Activated naive CD8-positive, alpha-beta T cell treated with anti-CD3 and anti-CD28 coated beads for 36 hours (primary cell): Measurements from ENCODE around the gene ASMT. TPM values are rescaled to one million over a fixed set of nuclear protein-coding genes. Genes with fewer than 3 reads are reported as not detected.
A peak's percentile ranks its signal among the peaks of the same experiment; 100 is the strongest.

Experiments
- DNase-seq: peaks from one replicate; pipeline ENCODE4 v3.0.0; 2021
- H3K27ac Mint-ChIP-seq: one replicate; pipeline ENCODE4 v1.8.0; 2022; ENCODE audit warnings: mild to moderate bottlenecking, moderate library complexity, mixed read lengths
- H3K27me3 Mint-ChIP-seq: one replicate; pipeline ENCODE4 v1.8.0; 2022; ENCODE audit warnings: mild to moderate bottlenecking, mixed read lengths
- H3K36me3 Mint-ChIP-seq: one replicate; pipeline ENCODE4 v1.8.0; 2021; ENCODE audit warnings: mild to moderate bottlenecking, mixed read lengths
- H3K4me1 Mint-ChIP-seq: one replicate; pipeline ENCODE4 v1.8.0; 2021; ENCODE audit warnings: mixed read lengths
- H3K4me3 Mint-ChIP-seq: one replicate; pipeline ENCODE4 v1.8.0; 2022; ENCODE audit warnings: mild to moderate bottlenecking, moderate library complexity, mixed read lengths
- H3K9me3 Mint-ChIP-seq: one replicate; pipeline ENCODE4 v1.8.0; 2022; ENCODE audit warnings: mixed read lengths
- total RNA-seq, 2 experiments: library from RNA; stranded (reverse); gene quantifications; one replicate each; pipeline ENCODE4 v1.2.3, GENCODE V29; 2021

The ASMT gene
- total RNA-seq, 2 experiments from 2014 or later = 0.54 TPM; not detected in 1

- DNase-seq = peak; percentile 55
- Mint-ChIP-seq H3K9me3 (no peaks in the 10 kb centered on the region), H3K36me3 (peaks cover 23% of the 10 kb centered on the region), H3K27me3 (no peaks in the 10 kb centered on the region), H3K4me3 (peak overlapping the region; percentile 96), H3K27ac (peak overlapping the region; percentile 91), H3K4me1 (peaks cover 19% of the 10 kb centered on the region)
These were observed 22.3 kb upstream of the ASMT start for GRCh38 chrX:1592470-1593142.

GRCh38 chrX:1593286-1594271 is 21.3 kb upstream of the ASMT start:
- Mint-ChIP-seq H3K27me3 (no peaks in the 10 kb centered on the region), H3K36me3 (peaks cover 23% of the 10 kb centered on the region), H3K4me3 (peak overlapping the region; percentile 96), H3K9me3 (no peaks in the 10 kb centered on the region), H3K27ac (peak overlapping the region; percentile 91), H3K4me1 (peaks cover 19% of the 10 kb centered on the region)
- DNase-seq = no peak

GRCh38 chrX:1595711-1596060 is 19.2 kb upstream of the ASMT start:
- no peak overlapping the region for H3K27ac Mint-ChIP-seq
- no peak for DNase-seq
- no peak overlapping the region for H3K4me3 Mint-ChIP-seq
- no peaks in the 10 kb centered on the region for H3K27me3 Mint-ChIP-seq
- peaks cover 34% of the 10 kb centered on the region for H3K36me3 Mint-ChIP-seq
- H3K4me1 Mint-ChIP-seq = peaks cover 16% of the 10 kb centered on the region
- H3K9me3 Mint-ChIP-seq = no peaks in the 10 kb centered on the region

DNA sequence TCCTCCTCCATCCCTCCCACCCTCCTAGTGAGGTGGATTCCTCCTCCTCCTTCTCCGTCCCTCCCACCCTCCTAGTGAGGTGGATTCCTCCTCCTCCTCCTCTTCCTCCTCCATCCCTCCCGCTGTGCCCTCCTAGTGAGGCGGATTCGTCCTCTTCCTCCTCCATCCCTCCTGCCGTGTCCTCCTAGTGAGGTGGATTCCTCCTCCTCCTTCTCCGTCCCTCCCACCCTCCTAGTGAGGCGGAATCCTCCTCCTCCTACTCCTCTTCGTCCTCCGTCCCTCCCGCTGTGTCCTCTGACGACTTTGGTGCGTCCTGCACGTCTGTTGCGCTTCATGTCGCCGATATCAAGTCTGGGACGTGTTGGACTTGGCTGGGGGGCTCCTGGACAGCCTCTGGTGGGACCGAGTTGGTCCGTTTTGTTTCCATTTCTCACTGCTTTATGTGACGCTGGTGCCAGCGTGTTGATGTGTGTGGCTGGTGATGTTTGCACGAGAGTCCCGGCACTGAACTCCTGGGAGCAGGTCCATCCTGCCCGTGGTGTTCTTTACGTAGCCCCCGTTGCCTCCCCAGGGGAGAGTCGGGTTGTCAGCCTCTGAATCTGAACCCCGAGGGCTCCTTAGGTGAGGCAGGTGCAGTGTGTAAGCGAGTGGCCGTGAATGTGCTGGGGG is 18.0 kb upstream of the ASMT start:
- H3K4me1 Mint-ChIP-seq = peaks cover 16% of the 10 kb centered on the region
- no peaks in the 10 kb centered on the region for H3K9me3 Mint-ChIP-seq
- no peaks in the 10 kb centered on the region for H3K27me3 Mint-ChIP-seq
- no peak overlapping the region for H3K4me3 Mint-ChIP-seq
- peaks cover 41% of the 10 kb centered on the region for H3K36me3 Mint-ChIP-seq
- DNase-seq = no peak
- H3K27ac Mint-ChIP-seq = no peak overlapping the region

DNA sequence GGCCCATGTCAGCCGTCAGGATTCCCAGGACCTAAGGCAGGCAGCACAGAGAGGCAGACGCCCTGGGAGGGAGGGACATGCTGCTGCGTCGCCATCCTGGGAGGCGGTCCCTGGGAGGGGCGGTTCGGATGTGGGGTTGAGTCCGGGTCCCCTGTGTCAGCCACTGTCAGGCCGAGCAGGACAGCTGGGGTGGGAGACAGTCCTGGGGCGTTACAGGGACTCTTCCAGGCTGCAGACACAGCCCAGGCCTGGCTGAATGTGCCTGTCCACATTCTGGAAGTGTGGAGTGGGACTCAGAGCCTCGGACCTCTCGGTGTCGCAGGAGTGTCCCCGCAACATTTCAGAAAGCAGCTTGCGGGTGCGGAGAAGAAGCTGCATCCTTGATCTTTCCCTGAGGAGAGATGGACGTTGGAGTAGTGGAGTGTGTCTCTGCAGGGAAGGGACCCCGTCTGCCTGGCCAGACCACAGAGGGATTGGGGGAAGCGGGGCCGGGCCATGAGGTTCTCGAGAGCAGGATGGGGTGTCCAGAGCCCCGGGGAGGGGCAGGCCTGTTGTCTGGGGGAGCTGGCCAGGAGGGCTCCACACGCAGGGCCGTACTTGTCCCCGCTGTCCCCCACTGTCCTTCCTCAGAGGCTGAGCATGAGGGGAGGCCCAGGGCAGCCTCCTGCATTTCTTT is 17.4 kb upstream of the ASMT start:
- peaks cover 16% of the 10 kb centered on the region for H3K4me1 Mint-ChIP-seq
- H3K27me3 Mint-ChIP-seq = no peaks in the 10 kb centered on the region
- H3K36me3 Mint-ChIP-seq = peaks cover 47% of the 10 kb centered on the region
- H3K9me3 Mint-ChIP-seq = no peaks in the 10 kb centered on the region
- H3K27ac Mint-ChIP-seq = no peak overlapping the region
- no peak for DNase-seq
- H3K4me3 Mint-ChIP-seq = no peak overlapping the region

GRCh38 chrX:1598021-1598875 is 16.6 kb upstream of the ASMT start:
- no peak overlapping the region for H3K4me3 Mint-ChIP-seq
- H3K27me3 Mint-ChIP-seq = no peaks in the 10 kb centered on the region
- DNase-seq = no peak
- H3K9me3 Mint-ChIP-seq = no peaks in the 10 kb centered on the region
- peaks cover 48% of the 10 kb centered on the region for H3K36me3 Mint-ChIP-seq
- no peak overlapping the region for H3K27ac Mint-ChIP-seq
- peaks cover 12% of the 10 kb centered on the region for H3K4me1 Mint-ChIP-seq

- H3K4me3 Mint-ChIP-seq = no peak overlapping the region
- no peak for DNase-seq
- H3K4me1 Mint-ChIP-seq = peaks cover 5% of the 10 kb centered on the region
- no peaks in the 10 kb centered on the region for H3K27me3 Mint-ChIP-seq
- no peaks in the 10 kb centered on the region for H3K9me3 Mint-ChIP-seq
- peaks cover 45% of the 10 kb centered on the region for H3K36me3 Mint-ChIP-seq
- no peak overlapping the region for H3K27ac Mint-ChIP-seq
These were observed 15.7 kb upstream of the ASMT start for GRCh38 chrX:1598876-1599790.

DNA sequence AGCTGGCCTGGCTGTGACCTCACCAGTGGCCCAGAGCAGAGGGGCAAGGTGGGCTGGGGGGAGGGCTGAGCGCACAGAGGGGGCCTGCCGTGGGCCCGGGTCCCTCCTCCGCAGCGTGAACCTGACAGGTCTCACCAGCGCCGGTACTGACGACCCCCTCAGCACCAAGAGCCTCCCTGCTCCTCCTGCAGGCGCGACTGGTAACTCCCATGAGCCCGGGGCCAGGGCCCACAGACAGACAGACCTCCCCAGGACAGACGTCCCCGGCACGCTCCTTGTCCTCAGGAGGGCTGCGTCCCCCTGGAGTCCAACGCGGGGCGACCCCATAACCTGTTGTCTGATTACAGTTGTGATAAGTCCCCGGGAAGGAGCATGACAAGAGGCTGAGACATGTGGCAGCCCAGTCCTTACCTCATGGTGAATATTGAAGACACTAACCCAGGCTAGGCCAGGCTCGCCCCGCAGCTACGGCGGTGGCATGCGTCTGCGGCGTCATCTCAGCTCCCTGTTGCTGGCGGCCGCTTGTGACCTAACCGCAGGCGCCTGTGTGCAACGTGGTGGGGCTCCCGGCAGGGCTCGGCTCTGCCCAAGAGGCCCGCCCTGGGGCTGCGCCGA is 15.0 kb upstream of the ASMT start:
- H3K27me3 Mint-ChIP-seq = no peaks in the 10 kb centered on the region
- H3K9me3 Mint-ChIP-seq = no peaks in the 10 kb centered on the region
- H3K36me3 Mint-ChIP-seq = peaks cover 48% of the 10 kb centered on the region
- H3K4me3 Mint-ChIP-seq = no peak overlapping the region
- peaks cover 2% of the 10 kb centered on the region for H3K4me1 Mint-ChIP-seq
- no peak for DNase-seq
- no peak overlapping the region for H3K27ac Mint-ChIP-seq

GRCh38 chrX:1600406-1601050 is 14.3 kb upstream of the ASMT start:
- H3K36me3 Mint-ChIP-seq = peaks cover 45% of the 10 kb centered on the region
- no peaks in the 10 kb centered on the region for H3K27me3 Mint-ChIP-seq
- H3K4me3 Mint-ChIP-seq = no peak overlapping the region
- H3K9me3 Mint-ChIP-seq = no peaks in the 10 kb centered on the region
- no peaks in the 10 kb centered on the region for H3K4me1 Mint-ChIP-seq
- DNase-seq = no peak
- no peak overlapping the region for H3K27ac Mint-ChIP-seq

GRCh38 chrX:1601051-1601767 is 13.7 kb upstream of the ASMT start:
- no peaks in the 10 kb centered on the region for H3K9me3 Mint-ChIP-seq

DNA sequence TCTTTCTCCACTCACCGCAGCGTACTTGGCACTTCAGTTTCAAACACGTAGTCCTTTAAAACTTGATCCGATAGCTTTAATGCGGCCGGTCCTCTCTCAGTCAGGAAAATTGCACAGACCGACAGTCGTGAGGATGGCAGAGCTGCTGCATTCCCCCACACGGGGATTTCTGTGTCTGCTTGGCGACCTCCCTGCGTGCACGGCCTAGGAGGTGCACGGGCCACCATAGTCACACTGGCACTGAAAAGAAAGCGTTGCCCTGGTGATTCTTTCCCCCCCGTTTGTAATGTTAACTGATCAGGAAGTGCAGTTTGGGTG is 13.1 kb upstream of the ASMT start:
- no peak for DNase-seq
- H3K36me3 Mint-ChIP-seq = peaks cover 45% of the 10 kb centered on the region
- H3K9me3 Mint-ChIP-seq = no peaks in the 10 kb centered on the region
- H3K27me3 Mint-ChIP-seq = no peaks in the 10 kb centered on the region
- no peaks in the 10 kb centered on the region for H3K4me1 Mint-ChIP-seq
- no peak overlapping the region for H3K27ac Mint-ChIP-seq
- H3K4me3 Mint-ChIP-seq = no peak overlapping the region

More at GRCh38 chrX:1601051-1601767, 13.7 kb upstream of the ASMT start:
- DNase-seq = no peak
- Mint-ChIP-seq H3K4me1 (no peaks in the 10 kb centered on the region), H3K36me3 (peaks cover 45% of the 10 kb centered on the region), H3K27ac (no peak overlapping the region), H3K27me3 (no peaks in the 10 kb centered on the region), H3K4me3 (no peak overlapping the region)

DNA sequence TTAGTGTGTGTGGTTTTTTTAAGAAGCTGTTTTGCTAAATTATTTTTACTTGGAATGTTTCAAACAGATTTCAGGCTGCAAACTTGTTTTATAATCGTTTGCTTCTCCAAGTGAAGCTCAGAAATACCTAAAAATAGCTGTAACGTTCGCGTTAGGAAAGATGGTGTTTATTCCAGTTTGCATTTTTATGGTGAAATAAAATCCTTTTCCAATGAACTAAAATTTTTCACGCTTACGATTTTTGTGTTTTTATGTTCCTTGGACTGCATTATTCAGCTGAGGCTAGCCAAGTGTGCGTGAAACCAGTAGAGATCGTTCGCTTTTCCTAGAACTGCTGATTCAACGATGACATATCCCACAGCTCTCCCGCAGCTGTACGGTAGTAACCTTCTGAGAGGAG is 12.6 kb upstream of the ASMT start:
- H3K9me3 Mint-ChIP-seq = no peaks in the 10 kb centered on the region
- DNase-seq = no peak

More for the DNA sequence above, 12.6 kb upstream of the ASMT start:
- H3K27ac Mint-ChIP-seq = no peak overlapping the region
- no peaks in the 10 kb centered on the region for H3K4me1 Mint-ChIP-seq
- no peaks in the 10 kb centered on the region for H3K27me3 Mint-ChIP-seq
- no peak overlapping the region for H3K4me3 Mint-ChIP-seq
- H3K36me3 Mint-ChIP-seq = peaks cover 41% of the 10 kb centered on the region
